Endothelial cell of umbilical vein (primary cell): ENCODE results near the gene CXCR6. TPM values are rescaled to one million over a fixed set of nuclear protein-coding genes. Genes with fewer than 3 reads are reported as not detected.

ENCODE experiments used
- BruUV-seq: library from RNA; stranded (reverse); fragments of 400-500 nt; replicated peaks from 2 replicates; lab custom pipeline; 2021; lab: Mats Ljungman, UMichigan
- CTCF ChIA-PET: fragments of 300-600, 350-600 bp; sonication (Branson Sonifier 250); formaldehyde crosslinking; loops from one replicate; lab custom pipeline; 2021; ENCODE audit warnings: antibody characterized with exemption, inconsistent platforms; lab: Charles Lee
- POLR2A ChIA-PET: fragments of 300-600, 350-600 bp; sonication (Branson Sonifier 250); formaldehyde crosslinking; loops from one replicate; lab custom pipeline; 2021; ENCODE audit warnings: antibody characterized with exemption, inconsistent platforms; lab: Charles Lee
- DNase-seq: peaks from one replicate; pipeline ENCODE4 v3.0.0-alpha.2; 2011; ENCODE audit warnings: low read depth, low spot score
- FAIRE-seq: peaks from 2 replicates; lab custom pipeline; 2011; peaks lifted over from hg19 to GRCh38; lab: Jason Lieb, UNC
- H2AFZ ChIP-seq: 2 replicates; pipeline ENCODE4 v1.6.0; 2012; ENCODE audit warnings: low read depth, low read length, control low read depth, inconsistent platforms
- H3K27ac ChIP-seq: 2 replicates; pipeline ENCODE4 v1.5.1; 2011; ENCODE audit warnings: low read depth, mild to moderate bottlenecking, control low read depth, low read length, moderate library complexity; ENCODE audit not compliant: insufficient read depth
- H3K27me3 ChIP-seq, 2 experiments: 2 replicates each; pipeline versions ENCODE4 v1.6.0 to v1.6.1; 2011; ENCODE audit warnings: low read length in 2 of 2, mixed read lengths in 1 of 2; ENCODE audit not compliant: control insufficient read depth in 2 of 2, insufficient read depth in 2 of 2
- H3K36me3 ChIP-seq, 2 experiments: 2 replicates in 1 of 2; 3 replicates in 1 of 2; pipeline ENCODE4 v1.5.1; 2011; ENCODE audit warnings: low read length in 2 of 2, mild to moderate bottlenecking in 1 of 2, moderate library complexity in 1 of 2; ENCODE audit not compliant: control insufficient read depth in 2 of 2, insufficient read depth in 2 of 2; ENCODE audit errors: extremely low read depth in 1 of 2
- H3K4me1 ChIP-seq: 3 replicates; pipeline ENCODE4 v1.5.1; 2011; ENCODE audit warnings: mild to moderate bottlenecking, low read length; ENCODE audit not compliant: control insufficient read depth, insufficient read depth; ENCODE audit errors: extremely low read depth
- H3K4me2 ChIP-seq: 2 replicates; pipeline ENCODE4 v1.6.1; 2011; ENCODE audit warnings: low read length, control low read depth, mixed read lengths; ENCODE audit not compliant: insufficient read depth
- H3K4me3 ChIP-seq, 3 experiments: fragments of 200-600 bp in 1 of 3; sonication (generic), shearing (Covaris generic) in 1 of 3; replicated peaks in 1 of 3; 2 replicates each; pipeline ENCODE4 v1.5.1; 2011 to 2016; ENCODE audit warnings: control low read depth in 3 of 3, low read length in 3 of 3, mild to moderate bottlenecking in 2 of 3, inconsistent platforms in 1 of 3, low read depth in 1 of 3, moderate library complexity in 1 of 3; ENCODE audit not compliant: insufficient read depth in 1 of 3
- H3K79me2 ChIP-seq: 2 replicates; pipeline ENCODE4 v1.6.0; 2012; ENCODE audit warnings: low read length, inconsistent platforms; ENCODE audit not compliant: control insufficient read depth, insufficient read depth
- H3K9ac ChIP-seq: replicated peaks from 2 replicates; pipeline ENCODE3; 2011; ENCODE audit warnings: low read length, control low read depth; ENCODE audit not compliant: insufficient read depth; ENCODE audit errors: extremely low read depth
- H3K9me1 ChIP-seq: replicated peaks from 3 replicates; pipeline ENCODE4 v1.6.0; 2011; ENCODE audit warnings: mild to moderate bottlenecking, low read length; ENCODE audit not compliant: control insufficient read depth, insufficient read depth; ENCODE audit errors: extremely low read depth
- H3K9me3 ChIP-seq: replicated peaks from 2 replicates; pipeline ENCODE4 v1.5.1; 2012; ENCODE audit warnings: low read length, inconsistent platforms; ENCODE audit not compliant: control insufficient read depth, insufficient read depth
- H4K20me1 ChIP-seq: replicated peaks from 2 replicates; pipeline ENCODE3; 2011; ENCODE audit warnings: mild to moderate bottlenecking, low read length; ENCODE audit not compliant: control insufficient read depth, insufficient read depth; ENCODE audit errors: extremely low read depth
- EZH2 ChIP-seq: IDR thresholded peaks from 2 replicates; pipeline ENCODE4 v1.6.1; 2012; ENCODE audit warnings: borderline replicate concordance, low read depth, mild to moderate bottlenecking, moderate library complexity, low read length, inconsistent platforms; ENCODE audit not compliant: severe bottlenecking
- FOS ChIP-seq: IDR thresholded peaks from 2 replicates; pipeline ENCODE4 v1.6.1; 2011; ENCODE audit warnings: mild to moderate bottlenecking, low read length, moderate library complexity, borderline replicate concordance; ENCODE audit not compliant: insufficient read depth
- GATA2 ChIP-seq: IDR thresholded peaks from 2 replicates; pipeline ENCODE4 v1.7.0; 2011; ENCODE audit warnings: low read depth, mild to moderate bottlenecking, moderate library complexity, mixed read lengths, low read length; ENCODE audit not compliant: insufficient read length, insufficient read depth
- JUN ChIP-seq: IDR thresholded peaks from 2 replicates; pipeline ENCODE4 v1.6.1; 2011; ENCODE audit warnings: borderline replicate concordance, low read depth; ENCODE audit not compliant: insufficient read length, insufficient read depth
- MYC ChIP-seq: IDR thresholded peaks from one replicate; pipeline ENCODE4 v1.6.1; 2011; ENCODE audit warnings: mild to moderate bottlenecking, low read depth, low read length
- POLR2A ChIP-seq: IDR thresholded peaks from 2 replicates; pipeline ENCODE4 v1.6.1; 2012; ENCODE audit warnings: low read depth, mild to moderate bottlenecking, control low read depth, low read length
- POLR2AphosphoS5 ChIP-seq: IDR thresholded peaks from 2 replicates; pipeline ENCODE4 v1.6.1; 2012; ENCODE audit warnings: low read depth, mild to moderate bottlenecking, control low read depth, low read length, moderate library complexity; ENCODE audit not compliant: insufficient read depth
- dilution Hi-C: fragments of 300-500 bp; cut with MboI; formaldehyde crosslinking; loops from one replicate; pipeline ENCODE4 v1.15.0; 2019; ENCODE audit warnings: low sequenced_read_pairs; ENCODE audit not compliant: extremely low pct_ligation_motif_present
- intact Hi-C: fragments of 100-400 bp; cut with micrococcal nuclease; formaldehyde crosslinking; loops from one replicate; pipeline ENCODE4 v1.10.0; 2022
- polyA plus RNA-seq, 4 experiments: library from polyadenylated mRNA; depleted of rRNA in 3 of 4; stranded (reverse) in 3 of 4; unstranded in 1 of 4; fragments of >200 nt; gene quantifications; 2 replicates each; pipeline versions ENCODE4 v1.2.1 to v1.2.3, GENCODE V29; 2011 to 2012; ENCODE audit warnings: missing spikeins in 1 of 4
- total RNA-seq: library from RNA; stranded (reverse); gene quantifications from 2 replicates; pipeline ENCODE4 v1.2.3, GENCODE V29; 2021
- TF ChIP-seq, protein P1 (sequence below), 2 donors: IDR thresholded peaks; 1 replicate in 1 of 2; 2 replicates in 1 of 2; pipeline ENCODE4 v1.5.1; 2011; ENCODE audit warnings: low read length in 2 of 2, mild to moderate bottlenecking in 2 of 2, moderate library complexity in 2 of 2, control low read depth in 1 of 2, inconsistent platforms in 1 of 2, low read depth in 1 of 2; ENCODE audit not compliant: insufficient read depth in 1 of 2; ENCODE audit errors: extremely low read depth in 1 of 2
- TF ChIP-seq, protein P2 (sequence below): IDR thresholded peaks from 2 replicates; pipeline ENCODE4 v1.6.1; 2011; ENCODE audit not compliant: insufficient read depth, insufficient read length

CXCR6 gene
- total and polyA plus RNA-seq, 2 donors (not counting 3 experiments of a cell fraction or from before 2014, with no cell fraction given): not detected

DNA sequence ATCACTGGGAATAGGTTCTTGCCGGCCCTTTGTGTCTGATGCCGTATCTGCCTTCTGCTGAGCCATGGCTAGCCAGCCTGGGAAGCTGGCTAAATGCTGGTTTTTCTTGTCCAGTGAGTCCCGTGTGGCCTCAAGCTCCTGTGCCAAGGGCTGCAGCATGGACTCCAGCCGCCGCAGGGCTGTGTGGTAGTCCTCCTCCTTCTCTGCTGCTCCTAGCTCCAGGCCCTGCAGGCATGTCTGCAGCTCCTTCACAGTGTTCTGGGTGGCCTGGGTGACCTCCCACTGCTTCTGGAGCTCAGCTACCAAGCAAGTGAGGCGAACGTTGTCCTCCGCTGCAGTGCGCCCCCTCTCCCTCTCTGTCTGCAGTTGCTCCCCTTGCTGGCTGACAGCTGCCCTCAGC is 24.9 kb downstream of the CXCR6 start:
- Histone ChIP-seq H3K4me2 (no peak overlapping the region), H3K79me2 (no peaks in the 10 kb centered on the region), H3K36me3 (peaks cover 6 to 53% of the 10 kb centered on the region in 2 experiments), H3K9ac (no peak overlapping the region), H3K27me3 (no peaks in the 10 kb centered on the region), H3K9me3 (no peaks in the 10 kb centered on the region), H3K4me3 (no peak overlapping the region), H3K9me1 (no peaks in the 10 kb centered on the region), H3K4me1 (no peaks in the 10 kb centered on the region), H2AFZ (no peak overlapping the region), H3K27ac (no peak overlapping the region), H4K20me1 (no peaks in the 10 kb centered on the region)
- dilution Hi-C loops: no loop called here
- DNase-seq (no peak), FAIRE-seq (no peak)
- TF ChIP-seq MYC (no peak), POLR2A (no peak), EZH2 (no peak), GATA2 (no peak), JUN (no peak), FOS (no peak), POLR2AphosphoS5 (no peak)
- TF ChIP-seq, protein P1, sequence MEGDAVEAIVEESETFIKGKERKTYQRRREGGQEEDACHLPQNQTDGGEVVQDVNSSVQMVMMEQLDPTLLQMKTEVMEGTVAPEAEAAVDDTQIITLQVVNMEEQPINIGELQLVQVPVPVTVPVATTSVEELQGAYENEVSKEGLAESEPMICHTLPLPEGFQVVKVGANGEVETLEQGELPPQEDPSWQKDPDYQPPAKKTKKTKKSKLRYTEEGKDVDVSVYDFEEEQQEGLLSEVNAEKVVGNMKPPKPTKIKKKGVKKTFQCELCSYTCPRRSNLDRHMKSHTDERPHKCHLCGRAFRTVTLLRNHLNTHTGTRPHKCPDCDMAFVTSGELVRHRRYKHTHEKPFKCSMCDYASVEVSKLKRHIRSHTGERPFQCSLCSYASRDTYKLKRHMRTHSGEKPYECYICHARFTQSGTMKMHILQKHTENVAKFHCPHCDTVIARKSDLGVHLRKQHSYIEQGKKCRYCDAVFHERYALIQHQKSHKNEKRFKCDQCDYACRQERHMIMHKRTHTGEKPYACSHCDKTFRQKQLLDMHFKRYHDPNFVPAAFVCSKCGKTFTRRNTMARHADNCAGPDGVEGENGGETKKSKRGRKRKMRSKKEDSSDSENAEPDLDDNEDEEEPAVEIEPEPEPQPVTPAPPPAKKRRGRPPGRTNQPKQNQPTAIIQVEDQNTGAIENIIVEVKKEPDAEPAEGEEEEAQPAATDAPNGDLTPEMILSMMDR (IDR thresholded peaks at IDR 0.05; ENCODE audit: extremely low read depth in 1 of 2, insufficient read depth in 1 of 2, low read depth in 1 of 2, low read length in 2 of 2): no peak
- TF ChIP-seq, protein P2, sequence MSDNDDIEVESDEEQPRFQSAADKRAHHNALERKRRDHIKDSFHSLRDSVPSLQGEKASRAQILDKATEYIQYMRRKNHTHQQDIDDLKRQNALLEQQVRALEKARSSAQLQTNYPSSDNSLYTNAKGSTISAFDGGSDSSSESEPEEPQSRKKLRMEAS: no peak
- POLR2A ChIA-PET: interaction anchor here (0.5 kb wide), 1 partner anchor 422 kb away, joined by 3 read pairs; no protein-coding TSS in a partner anchor
- CTCF ChIA-PET: interaction anchor here (1.0 to 3.5 kb wide), 5 partner anchors 21 to 120 kb away, joined by 3 to 16 read pairs (median 4); no protein-coding TSS in a partner anchor
- intact Hi-C loops: no loop called here
- BruUV-seq: TSS peak; percentile 41
